ENCODE data around the gene PREX1. TPM values are rescaled to one million over a fixed set of nuclear protein-coding genes. Genes with fewer than 3 reads are reported as not detected.

The PREX1 gene
- total RNA-seq, 4 donors from 2014 or later: 29.5 to 121 (median 40.9) TPM

- DNase-seq (ENCODE audit: low spot score): no peak
- no peak for TF ChIP-seq CTCF (IDR thresholded peaks at IDR 0.05)
- no peak for ATAC-seq (ENCODE audit: low FRiP score)
These were observed 232.1 kb downstream of the PREX1 start for GRCh38 chr20:48595495-48596333.

- DNase-seq (ENCODE audit: low spot score) (no peak), ATAC-seq (ENCODE audit: low FRiP score) (no peak)
- no peak for TF ChIP-seq CTCF (IDR thresholded peaks at IDR 0.05)
These were observed 233.3 kb downstream of the PREX1 start for GRCh38 chr20:48594533-48594932.

GRCh38 chr20:48592107-48592940 lies 235.5 kb downstream of the PREX1 start:
- ATAC-seq (ENCODE audit: low FRiP score): no peak
- no peak for TF ChIP-seq CTCF (IDR thresholded peaks at IDR 0.05)
- no peak for DNase-seq (ENCODE audit: low spot score)

- ATAC-seq (ENCODE audit: low FRiP score): no peak
- DNase-seq (ENCODE audit: low spot score): no peak
- TF ChIP-seq CTCF (IDR thresholded peaks at IDR 0.05): no peak
These were observed 241.1 kb downstream of the PREX1 start for GRCh38 chr20:48586730-48587129.

GRCh38 chr20:48585061-48585870 lies 242.5 kb downstream of the PREX1 start:
- no peak for TF ChIP-seq CTCF (IDR thresholded peaks at IDR 0.05)
- no peak for DNase-seq (ENCODE audit: low spot score)
- ATAC-seq (ENCODE audit: low FRiP score): no peak

- ATAC-seq (ENCODE audit: low FRiP score): no peak
- TF ChIP-seq CTCF (IDR thresholded peaks at IDR 0.05): no peak
These were observed 243.3 kb downstream of the PREX1 start for GRCh38 chr20:48584391-48585060.

More at GRCh38 chr20:48584391-48585060, 243.3 kb downstream of the PREX1 start:
- DNase-seq (ENCODE audit: low spot score): no peak
